Esophagus muscularis mucosa (tissue), 3 donors: ENCODE results near the gene RALGAPB.

ENCODE experiments used
- POLR2A ChIP-seq: fragments of 450-650 bp; IDR thresholded peaks from one replicate; pipeline ENCODE4 v1.6.1; 2017; ENCODE audit warnings: antibody characterized with exemption, moderate library complexity, mild to moderate bottlenecking, low read depth
- POLR2AphosphoS5 ChIP-seq, 2 donors: sonication (generic); formaldehyde crosslinking; IDR thresholded peaks; one replicate each; pipeline ENCODE4 v1.6.1; 2017; ENCODE audit warnings: antibody characterized with exemption in 2 of 2
- TF ChIP-seq, protein P1 (sequence below), 3 experiments: fragments of 200-600 bp in 2 of 3; fragments of 450-650 bp in 1 of 3; sonication (generic) in 2 of 3; IDR thresholded peaks; one replicate each; pipeline ENCODE4 v1.5.1; 2017 to 2019; ENCODE audit warnings: antibody characterized with exemption in 3 of 3, mild to moderate bottlenecking in 2 of 3, moderate library complexity in 1 of 3

DNA sequence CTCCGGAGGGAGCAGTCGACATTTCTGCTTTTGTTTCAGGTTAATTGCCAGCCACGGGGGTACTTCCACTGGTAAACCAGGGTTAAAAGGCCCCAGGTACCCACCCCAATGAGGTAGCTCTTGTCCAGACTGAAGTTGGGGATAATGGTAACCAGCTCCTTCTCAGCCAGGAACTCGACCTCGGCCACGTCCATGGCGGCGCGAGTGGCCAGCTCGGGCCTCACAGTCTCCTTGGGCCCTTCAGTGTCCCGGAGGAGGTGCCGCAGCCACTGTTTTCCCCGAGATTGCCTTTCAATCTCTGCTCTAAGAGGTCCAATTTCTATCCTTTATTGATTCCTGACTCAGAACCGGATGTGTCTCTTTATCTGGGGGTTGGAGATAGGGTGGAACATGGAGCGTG, 142.6 kb downstream of the RALGAPB start:
- TF ChIP-seq, protein P1, sequence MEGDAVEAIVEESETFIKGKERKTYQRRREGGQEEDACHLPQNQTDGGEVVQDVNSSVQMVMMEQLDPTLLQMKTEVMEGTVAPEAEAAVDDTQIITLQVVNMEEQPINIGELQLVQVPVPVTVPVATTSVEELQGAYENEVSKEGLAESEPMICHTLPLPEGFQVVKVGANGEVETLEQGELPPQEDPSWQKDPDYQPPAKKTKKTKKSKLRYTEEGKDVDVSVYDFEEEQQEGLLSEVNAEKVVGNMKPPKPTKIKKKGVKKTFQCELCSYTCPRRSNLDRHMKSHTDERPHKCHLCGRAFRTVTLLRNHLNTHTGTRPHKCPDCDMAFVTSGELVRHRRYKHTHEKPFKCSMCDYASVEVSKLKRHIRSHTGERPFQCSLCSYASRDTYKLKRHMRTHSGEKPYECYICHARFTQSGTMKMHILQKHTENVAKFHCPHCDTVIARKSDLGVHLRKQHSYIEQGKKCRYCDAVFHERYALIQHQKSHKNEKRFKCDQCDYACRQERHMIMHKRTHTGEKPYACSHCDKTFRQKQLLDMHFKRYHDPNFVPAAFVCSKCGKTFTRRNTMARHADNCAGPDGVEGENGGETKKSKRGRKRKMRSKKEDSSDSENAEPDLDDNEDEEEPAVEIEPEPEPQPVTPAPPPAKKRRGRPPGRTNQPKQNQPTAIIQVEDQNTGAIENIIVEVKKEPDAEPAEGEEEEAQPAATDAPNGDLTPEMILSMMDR (IDR thresholded peaks at IDR 0.05) = no peak
- TF ChIP-seq POLR2A (no peak), POLR2AphosphoS5 (IDR thresholded peaks at IDR 0.05) (no peak)
